GM23338 (cell line): ENCODE measurements around the gene MAST2.

Experiments
- EZH2 ChIP-seq: fragments of 200-600 bp; sonication (generic); IDR thresholded peaks from one replicate; pipeline ENCODE4 v1.8.0; 2017; ENCODE audit warnings: antibody characterized with exemption, mild to moderate bottlenecking, low read depth; ENCODE audit not compliant: unreplicated experiment
- EZH2phosphoT487 ChIP-seq: fragments of 200-600 bp; sonication (generic); IDR thresholded peaks from one replicate; pipeline ENCODE4 v1.8.1; 2018; ENCODE audit warnings: antibody characterized with exemption; ENCODE audit not compliant: unreplicated experiment
- JUNB ChIP-seq: IDR thresholded peaks from one replicate; pipeline ENCODE4 v1.6.1; 2016; ENCODE audit warnings: antibody characterized with exemption; ENCODE audit not compliant: unreplicated experiment
- NANOG ChIP-seq: IDR thresholded peaks from 2 replicates; pipeline ENCODE4 v1.6.1; 2016; ENCODE audit warnings: antibody characterized with exemption, borderline replicate concordance
- POLR2AphosphoS5 ChIP-seq: IDR thresholded peaks from 2 replicates; pipeline ENCODE4 v1.6.1; 2016; ENCODE audit warnings: antibody characterized with exemption, low read depth
- TF ChIP-seq, protein P1 (sequence below), 2 experiments: fragments of 200-600 bp in 1 of 2; sonication (generic) in 1 of 2; conservative IDR thresholded peaks; 2 replicates each; pipeline versions ENCODE4 v1.5.1 to v1.6.1; 2016 to 2017; ENCODE audit warnings: antibody characterized with exemption in 2 of 2, low read depth in 2 of 2, mild to moderate bottlenecking in 2 of 2, moderate library complexity in 1 of 2

DNA sequence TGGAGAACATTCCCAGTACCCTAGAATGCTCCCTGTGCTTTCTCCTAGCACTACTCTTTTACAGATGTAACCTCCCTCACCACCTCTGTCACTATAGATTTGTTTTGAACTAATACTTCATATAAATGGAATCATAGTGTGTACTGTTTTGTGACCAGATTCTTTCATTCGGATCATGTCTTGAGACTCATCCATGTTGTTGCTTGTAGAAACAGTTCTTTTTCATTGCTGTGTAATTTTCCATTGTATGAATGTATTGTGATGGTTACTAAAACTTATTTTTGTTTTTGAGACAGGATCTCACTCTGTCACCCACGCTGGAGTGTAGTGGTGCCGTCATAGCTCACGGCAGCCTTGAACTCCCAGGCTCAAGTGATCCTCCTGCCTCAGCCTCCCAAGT lies 2.7 kb downstream of the MAST2 start:
- no peak for TF ChIP-seq POLR2AphosphoS5
- TF ChIP-seq, protein P1, sequence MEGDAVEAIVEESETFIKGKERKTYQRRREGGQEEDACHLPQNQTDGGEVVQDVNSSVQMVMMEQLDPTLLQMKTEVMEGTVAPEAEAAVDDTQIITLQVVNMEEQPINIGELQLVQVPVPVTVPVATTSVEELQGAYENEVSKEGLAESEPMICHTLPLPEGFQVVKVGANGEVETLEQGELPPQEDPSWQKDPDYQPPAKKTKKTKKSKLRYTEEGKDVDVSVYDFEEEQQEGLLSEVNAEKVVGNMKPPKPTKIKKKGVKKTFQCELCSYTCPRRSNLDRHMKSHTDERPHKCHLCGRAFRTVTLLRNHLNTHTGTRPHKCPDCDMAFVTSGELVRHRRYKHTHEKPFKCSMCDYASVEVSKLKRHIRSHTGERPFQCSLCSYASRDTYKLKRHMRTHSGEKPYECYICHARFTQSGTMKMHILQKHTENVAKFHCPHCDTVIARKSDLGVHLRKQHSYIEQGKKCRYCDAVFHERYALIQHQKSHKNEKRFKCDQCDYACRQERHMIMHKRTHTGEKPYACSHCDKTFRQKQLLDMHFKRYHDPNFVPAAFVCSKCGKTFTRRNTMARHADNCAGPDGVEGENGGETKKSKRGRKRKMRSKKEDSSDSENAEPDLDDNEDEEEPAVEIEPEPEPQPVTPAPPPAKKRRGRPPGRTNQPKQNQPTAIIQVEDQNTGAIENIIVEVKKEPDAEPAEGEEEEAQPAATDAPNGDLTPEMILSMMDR (conservative IDR thresholded peaks at IDR 0.05; ENCODE audit: low read depth in 2 of 2): no peak
- TF ChIP-seq EZH2: no peak
- no peak for TF ChIP-seq NANOG
- TF ChIP-seq JUNB: no peak
- TF ChIP-seq EZH2phosphoT487: no peak
